GM12874 (cell line): Measurements from ENCODE around the gene DAB2IP.

Experiments
- TF ChIP-seq, protein P1 (sequence below): IDR thresholded peaks from 2 replicates; pipeline ENCODE4 v1.5.1; 2011; ENCODE audit warnings: low read depth, mild to moderate bottlenecking, control low read depth, low read length, moderate library complexity; ENCODE audit not compliant: insufficient read depth

The DAB2IP gene

GRCh38 chr9:121735065-121735792 lies 83.8 kb downstream of the DAB2IP start:
- TF ChIP-seq, protein P1, sequence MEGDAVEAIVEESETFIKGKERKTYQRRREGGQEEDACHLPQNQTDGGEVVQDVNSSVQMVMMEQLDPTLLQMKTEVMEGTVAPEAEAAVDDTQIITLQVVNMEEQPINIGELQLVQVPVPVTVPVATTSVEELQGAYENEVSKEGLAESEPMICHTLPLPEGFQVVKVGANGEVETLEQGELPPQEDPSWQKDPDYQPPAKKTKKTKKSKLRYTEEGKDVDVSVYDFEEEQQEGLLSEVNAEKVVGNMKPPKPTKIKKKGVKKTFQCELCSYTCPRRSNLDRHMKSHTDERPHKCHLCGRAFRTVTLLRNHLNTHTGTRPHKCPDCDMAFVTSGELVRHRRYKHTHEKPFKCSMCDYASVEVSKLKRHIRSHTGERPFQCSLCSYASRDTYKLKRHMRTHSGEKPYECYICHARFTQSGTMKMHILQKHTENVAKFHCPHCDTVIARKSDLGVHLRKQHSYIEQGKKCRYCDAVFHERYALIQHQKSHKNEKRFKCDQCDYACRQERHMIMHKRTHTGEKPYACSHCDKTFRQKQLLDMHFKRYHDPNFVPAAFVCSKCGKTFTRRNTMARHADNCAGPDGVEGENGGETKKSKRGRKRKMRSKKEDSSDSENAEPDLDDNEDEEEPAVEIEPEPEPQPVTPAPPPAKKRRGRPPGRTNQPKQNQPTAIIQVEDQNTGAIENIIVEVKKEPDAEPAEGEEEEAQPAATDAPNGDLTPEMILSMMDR, result peak; percentile 38

GRCh38 chr9:121735793-121736770 lies 84.6 kb downstream of the DAB2IP start:
- TF ChIP-seq, protein P1, result no peak

GRCh38 chr9:121736934-121737462 lies 85.6 kb downstream of the DAB2IP start:
- TF ChIP-seq, protein P1, result no peak

DNA sequence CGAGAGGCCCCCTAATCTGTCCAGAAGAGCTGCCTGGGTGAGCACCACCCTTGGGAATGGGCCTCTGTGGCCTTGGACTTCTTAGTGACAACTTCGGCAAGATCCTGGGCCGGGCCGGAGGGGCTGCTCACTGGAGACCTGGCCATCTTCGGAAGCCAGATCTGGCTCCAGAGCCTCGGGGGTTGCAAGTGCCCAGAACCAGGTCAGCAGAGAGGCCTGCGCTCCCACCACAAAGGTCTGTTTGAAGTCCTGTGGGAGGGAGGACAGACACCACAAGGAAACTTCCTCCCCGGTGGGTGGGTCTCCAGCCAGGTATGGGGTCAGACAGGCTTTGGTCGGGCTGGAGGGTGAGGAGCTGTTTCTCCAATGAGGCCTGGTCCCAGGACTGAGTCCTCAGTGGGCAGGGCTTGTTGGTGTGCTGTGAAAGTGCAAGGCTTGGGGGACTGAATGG lies 86.1 kb downstream of the DAB2IP start:
- TF ChIP-seq, protein P1, result no peak

- TF ChIP-seq, protein P1, result no peak
These were observed 87.0 kb downstream of the DAB2IP start for GRCh38 chr9:121738411-121738810.

GRCh38 chr9:121738968-121739367 lies 87.5 kb downstream of the DAB2IP start:
- TF ChIP-seq, protein P1, result no peak

DNA sequence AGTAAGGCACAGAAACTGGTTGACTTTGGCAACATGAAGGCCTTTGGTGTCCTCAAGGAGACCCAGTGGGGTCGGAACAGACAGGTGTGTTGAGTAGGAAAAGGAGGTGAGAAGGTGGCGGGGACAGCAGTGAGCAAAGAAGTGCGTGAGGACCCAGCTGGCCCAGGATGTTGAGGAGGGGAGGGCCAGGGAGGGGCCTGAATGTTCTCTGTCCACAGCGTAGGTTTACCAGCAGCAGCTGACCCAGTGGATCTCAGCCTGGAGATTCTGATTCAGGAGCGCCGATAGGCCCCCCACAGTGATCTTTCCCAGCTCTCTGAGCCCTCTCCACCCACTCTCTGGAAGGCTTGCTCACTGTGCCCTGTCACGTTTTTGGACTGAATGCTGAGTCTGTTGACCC lies 88.5 kb downstream of the DAB2IP start:
- TF ChIP-seq, protein P1, result no peak
